NCI-H187 treated with DMSO at 0.1 percent for 48 hours (cell line): ENCODE measurements around the gene BFSP1.

ENCODE experiments used
- DNase-seq: peaks from one replicate; lab custom pipeline; 2025; lab: John Stamatoyannopoulos, UW

BFSP1 gene

DNA sequence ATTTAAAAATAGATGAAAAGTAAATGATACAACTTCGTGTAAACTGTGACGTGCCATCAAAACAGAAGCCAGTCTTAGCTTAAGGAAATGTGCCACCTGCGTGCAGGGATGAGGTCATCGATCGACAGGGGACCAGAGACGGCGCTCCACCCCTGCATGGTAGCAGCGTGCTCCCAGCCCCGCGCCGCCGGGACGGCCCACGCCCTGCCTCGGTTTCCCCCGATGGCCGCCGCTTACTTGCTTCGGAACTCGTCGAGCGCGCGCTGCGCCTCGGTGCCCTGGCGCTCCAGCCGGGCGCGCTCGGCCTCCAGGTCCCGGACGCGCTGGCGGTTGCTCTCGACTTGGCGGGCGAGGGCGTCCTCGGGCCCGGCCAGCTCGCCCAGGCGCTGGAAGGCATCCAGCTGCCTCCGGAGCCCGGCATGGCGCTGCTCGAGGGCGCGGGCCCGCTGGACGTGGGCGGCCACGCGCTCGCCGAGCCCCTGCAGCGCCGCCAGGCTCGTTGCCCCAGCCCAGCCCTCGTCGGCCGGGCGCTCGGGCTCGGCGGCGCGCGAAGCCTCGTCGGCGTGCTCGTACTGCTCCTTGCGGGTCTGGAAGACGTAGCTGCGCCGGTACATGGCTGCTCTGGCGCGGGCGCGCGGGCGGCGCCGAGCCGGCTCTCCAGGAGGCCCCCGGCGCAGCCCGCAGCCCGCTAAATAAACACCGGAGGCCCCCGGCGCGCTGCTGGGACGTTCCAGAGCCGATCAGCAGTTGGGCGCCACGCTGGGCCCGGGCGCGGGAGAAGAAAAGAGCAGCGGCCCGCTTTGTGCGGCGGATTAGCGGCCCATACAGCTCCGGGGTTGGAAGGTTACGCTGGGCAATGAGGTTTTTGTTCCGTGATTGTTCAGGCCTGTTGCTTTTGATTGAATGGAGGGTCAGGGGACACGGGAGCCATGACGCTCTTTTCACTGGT, at the start of gene BFSP1:
Gene BFSP1, minus strand, starts transcription at position 664 of the 949 bp plus-strand sequence. Its CDS starts 50 bp downstream, at position 614.
- no peak for DNase-seq

DNA sequence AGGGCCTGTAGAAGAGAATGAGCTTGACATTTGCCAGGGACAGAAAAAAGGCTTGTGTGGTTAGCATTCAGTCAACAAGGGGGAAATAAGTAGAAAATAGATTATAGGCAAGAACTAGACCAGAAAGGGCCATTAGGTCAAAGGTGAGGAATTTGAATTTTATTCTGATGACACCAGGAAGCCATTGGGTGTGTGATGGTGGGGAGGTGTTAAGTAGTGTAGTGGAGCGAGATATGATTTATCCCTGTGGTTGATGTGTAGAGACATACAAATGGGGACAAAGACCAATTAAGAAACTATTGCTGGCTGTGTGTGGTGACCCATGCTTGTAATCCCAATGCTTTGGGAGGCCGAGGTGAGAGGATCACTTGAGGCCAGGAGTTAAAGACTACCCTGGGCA, 49.7 kb upstream of the BFSP1 start:
- no peak for DNase-seq

DNA sequence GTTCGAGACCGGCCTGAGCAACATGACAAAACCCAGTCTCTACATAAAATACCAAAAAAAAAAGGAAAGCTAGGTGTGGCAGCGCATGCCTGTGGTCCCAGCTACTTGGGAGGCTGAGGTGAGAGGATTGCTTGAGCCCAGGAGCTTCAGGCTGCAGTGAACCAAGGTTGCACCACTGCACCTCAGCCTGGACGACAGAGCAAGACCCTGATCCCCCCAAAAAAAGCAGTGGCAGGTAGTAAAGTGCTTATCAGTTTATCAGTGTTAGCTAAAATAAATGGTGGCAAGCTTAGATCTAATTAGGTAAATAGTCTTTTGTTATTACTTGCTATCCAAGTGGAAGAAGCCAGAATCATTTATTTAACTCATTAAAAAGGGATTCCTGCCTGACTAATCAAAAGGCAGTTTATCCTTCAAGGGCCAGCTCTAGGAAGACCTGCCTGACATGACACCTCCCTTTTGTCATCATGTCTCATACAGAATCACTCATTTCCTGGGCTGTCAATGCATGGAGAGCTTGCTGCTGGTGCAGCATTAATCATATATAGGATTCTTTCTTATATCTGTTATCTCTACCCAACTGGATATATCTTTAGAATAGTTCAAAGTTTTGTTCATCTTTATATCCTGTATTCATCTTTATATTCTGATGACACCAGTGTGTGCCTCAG, 48.3 kb upstream of the BFSP1 start:
- DNase-seq = no peak

GRCh38 chr20:17576215-17576614, 45.0 kb upstream of the BFSP1 start:
- no peak for DNase-seq

DNA sequence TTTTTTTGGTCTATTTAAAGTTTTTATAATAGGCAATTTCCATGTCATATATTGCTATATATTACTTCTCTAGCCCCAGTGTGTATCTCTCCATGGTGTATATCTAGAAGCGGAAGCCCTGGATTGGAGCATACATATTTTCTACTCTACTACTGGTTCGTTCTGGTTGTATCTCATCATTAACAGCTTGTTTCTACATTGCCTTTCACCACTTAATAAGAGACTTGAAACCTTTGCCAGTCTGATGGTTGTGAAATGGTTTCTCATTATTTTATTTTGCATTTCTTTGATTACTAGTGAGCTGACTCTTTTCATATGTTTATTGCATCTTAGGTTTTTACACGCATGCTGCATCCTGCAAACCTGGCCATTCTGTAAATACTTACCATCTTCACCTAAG, 42.3 kb upstream of the BFSP1 start:
- no peak for DNase-seq

- no peak for DNase-seq
Measured at GRCh38 chr20:17572034-17572638, 41.0 kb upstream of the BFSP1 start.

DNA sequence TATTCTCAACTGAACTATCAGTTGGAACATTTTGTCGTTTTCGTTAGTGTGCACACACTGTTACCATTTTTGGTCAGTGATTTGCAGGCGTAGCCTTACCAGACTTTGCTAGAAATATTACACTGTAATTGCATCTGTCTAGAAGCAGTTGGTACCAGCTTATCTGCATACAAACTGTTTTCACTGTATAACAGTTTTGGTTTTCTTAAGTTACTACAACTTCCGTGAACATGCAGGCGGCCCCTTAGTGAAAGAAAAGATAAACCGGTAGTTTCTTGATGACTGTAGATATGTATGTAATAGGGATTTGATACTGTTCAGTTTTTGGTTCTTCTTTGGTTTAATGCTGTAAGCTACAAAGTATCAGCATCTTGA, 40.0 kb upstream of the BFSP1 start:
- DNase-seq = no peak

GRCh38 chr20:17570347-17571152, 39.4 kb upstream of the BFSP1 start:
- peak; percentile 20 for DNase-seq

DNA sequence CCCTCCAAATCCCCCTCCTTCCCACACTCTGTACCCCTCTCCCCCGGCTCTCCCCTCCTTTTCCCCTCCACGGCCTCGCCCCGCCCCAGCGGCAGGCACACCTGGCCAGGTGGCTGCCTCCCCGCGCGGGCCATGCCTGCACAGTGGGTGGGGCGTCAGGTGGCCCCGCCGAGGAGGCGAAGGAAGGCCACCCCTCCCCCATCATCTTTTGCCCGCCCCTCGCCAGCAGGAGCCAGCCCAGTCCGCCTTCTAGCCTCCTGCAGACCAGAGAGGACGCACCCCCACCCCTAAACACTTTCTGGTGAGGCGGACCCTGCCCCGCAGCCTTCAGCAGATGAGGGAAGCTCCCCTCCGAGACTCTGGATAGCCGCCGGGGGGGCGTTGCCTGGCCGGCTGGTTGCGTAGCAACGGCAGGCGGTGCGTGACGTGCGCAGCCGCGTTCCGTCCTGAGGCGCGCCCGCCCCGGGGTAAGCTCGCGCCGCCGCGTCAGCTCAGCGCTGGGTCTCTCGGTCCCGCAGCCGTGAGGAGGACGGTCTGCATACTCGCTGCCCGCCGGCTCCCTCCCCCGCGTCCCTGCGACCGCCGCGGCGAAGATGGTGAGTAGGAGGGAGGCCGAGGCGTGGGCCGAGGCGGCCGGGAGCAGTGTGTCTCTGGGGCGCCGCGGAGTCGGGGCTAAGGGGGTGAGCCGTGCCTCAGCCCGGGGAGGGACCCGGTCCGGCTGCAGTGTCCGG, 38.6 kb upstream of the BFSP1 start, which contains the start of gene DSTN:
Gene DSTN, plus strand, starts transcription at position 460 of the 731 bp plus-strand sequence. Its CDS starts 134 bp downstream, at position 594.
- no peak for DNase-seq

- DNase-seq = no peak
Measured at GRCh38 chr20:17568972-17569521, 37.9 kb upstream of the BFSP1 start.

GRCh38 chr20:17568045-17568788, 37.0 kb upstream of the BFSP1 start:
- DNase-seq = no peak

DNA sequence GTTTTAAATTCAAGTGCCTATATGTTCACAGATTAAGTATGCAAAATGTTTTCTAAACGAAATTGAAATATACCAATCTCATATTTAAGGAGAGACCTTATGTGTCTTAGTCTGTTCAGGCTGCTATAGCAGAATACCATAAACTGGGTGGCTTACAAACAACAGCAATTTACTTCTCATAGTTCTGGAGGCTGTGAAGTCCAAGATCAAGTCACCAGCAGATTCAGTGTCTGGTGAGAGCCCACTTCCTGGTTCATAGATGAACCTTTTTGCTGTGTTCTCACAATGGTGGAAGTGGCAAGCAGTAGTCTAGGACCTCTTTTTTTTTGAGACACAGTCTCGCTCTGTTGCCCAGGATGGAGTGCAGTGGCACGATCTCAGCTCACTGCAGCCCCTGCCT, 35.2 kb upstream of the BFSP1 start:
- no peak for DNase-seq

DNA sequence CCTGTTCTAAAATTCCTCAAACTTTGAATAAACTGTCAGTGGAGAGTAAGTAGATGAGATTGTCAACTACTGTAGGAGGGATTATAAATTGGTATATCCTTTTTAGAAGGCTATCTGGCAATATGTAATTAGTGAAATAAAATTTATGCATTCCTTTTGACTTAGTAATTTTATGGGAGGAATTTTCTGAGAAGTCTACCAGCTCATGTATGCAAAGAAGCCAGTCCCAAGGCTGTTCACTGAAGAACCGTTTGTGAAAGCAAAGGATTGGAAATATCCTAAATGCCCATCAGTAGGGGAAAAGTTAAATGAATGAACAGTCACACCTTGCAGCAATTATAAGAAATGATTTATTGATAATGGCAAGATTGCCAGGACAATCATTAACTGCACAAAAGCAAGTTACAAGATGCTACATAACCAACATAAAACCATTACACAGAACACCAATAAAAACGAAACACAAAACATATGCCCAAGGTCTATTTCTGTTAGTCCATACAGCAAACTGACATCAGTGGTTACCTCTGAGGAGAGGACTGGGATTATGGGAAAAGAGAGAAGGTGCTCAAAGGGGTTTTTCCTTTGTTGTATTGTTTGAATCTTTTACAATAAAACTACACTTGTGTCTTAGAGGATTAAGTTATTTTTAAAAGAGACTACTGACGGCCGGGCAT, 34.1 kb upstream of the BFSP1 start:
- DNase-seq = no peak

GRCh38 chr20:17562804-17563305, 31.7 kb upstream of the BFSP1 start:
- DNase-seq = no peak

DNA sequence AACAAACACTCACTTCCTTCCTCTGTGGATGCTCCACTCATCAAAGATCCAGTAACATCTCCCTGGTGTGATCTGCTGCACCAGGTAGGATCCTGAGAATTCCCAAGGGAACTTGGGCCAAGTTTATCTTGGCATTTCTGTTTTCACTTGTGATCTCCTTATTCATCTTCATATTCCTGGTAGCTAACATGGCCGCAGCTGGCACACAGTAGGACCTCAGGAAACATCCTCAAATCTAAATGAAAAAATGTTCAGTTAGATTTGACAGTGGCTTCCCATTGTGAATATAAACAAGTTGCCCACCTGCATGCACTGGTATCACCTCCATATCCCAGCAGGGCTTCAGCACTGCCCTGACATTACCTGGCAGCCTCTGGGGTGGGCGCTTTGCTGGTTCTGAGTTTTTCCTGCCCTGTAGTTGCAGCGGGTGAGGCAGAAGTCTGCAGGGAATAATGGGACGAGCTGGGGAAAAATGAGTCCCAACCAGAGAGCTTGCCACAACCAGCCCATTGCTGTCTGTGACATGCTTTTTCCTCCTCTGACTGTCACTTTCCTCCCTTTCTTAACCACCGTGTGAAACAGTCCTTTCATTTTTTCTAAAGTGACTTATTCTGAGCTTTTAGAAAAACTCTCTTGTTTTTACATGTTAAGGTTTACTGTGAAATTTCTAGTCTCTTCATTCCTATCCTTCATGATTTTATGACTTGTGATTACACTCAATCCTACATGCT, 29.3 kb upstream of the BFSP1 start:
- no peak for DNase-seq

- no peak for DNase-seq
Measured at GRCh38 chr20:17559338-17559737, 28.2 kb upstream of the BFSP1 start.

- DNase-seq = no peak
Measured at GRCh38 chr20:17558941-17559304, 27.7 kb upstream of the BFSP1 start.

DNA sequence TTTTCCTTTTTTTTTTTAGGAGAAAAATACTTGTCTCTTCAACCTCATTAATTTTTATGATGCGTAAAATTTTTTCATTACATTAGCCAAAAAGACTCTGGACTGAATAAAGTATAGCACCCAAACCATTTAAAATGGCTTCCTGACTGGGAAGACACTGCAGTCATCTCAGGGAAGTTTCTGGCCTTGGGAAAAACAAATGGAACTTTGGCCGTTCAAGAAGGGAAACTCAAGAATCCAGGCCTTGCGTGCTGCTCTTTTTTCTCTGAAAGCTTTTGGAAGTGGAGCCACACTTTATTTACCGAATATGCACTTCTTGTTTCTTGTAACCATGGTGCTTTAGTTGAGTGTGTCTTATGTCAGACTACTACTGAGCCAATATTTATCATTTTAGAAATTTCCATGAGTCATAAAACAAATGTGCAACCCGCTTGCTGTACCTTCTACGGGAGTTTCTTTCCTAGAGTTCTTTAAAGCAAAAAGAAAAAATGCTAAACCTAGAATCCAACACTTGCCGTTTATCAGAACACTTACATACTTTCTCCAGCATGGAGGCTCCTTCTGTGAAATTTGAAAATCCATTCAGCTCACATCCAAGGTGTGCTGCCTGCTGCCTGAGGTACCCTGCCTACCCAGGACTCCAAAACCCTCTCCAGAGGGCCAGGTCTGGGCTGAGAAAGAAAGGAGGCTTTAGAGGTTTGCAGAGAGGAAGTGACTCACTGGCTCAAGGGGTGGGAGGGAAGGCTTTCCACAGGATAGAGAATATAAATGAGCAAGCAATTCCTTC, 27.2 kb upstream of the BFSP1 start:
- DNase-seq = no peak
